Naive B cell (primary cell): Measurements from ENCODE around the gene SLC25A33. TPM values are rescaled to one million over a fixed set of nuclear protein-coding genes. Genes with fewer than 3 reads are reported as not detected.

ENCODE experiments used
- ATAC-seq, 2 donors: fragments of 150-1000 bp; cut with Tn5 transposase; 2 replicates each; pipeline ENCODE4 v1.10.0; 2021; ENCODE audit warnings: low read depth in 2 of 2, mild to moderate bottlenecking in 2 of 2, moderate library complexity in 2 of 2
- DNase-seq: peaks from one replicate; pipeline ENCODE4 v3.0.0; 2022
- H3K27ac Mint-ChIP-seq, 6 donors: one replicate each; pipeline ENCODE4 v1.8.0; 2020 to 2022; ENCODE audit warnings: mild to moderate bottlenecking in 6 of 6, mixed read lengths in 6 of 6, moderate library complexity in 5 of 6, inconsistent platforms in 2 of 6
- H3K27me3 Mint-ChIP-seq, 3 donors: one replicate each; pipeline ENCODE4 v1.8.0; 2021 to 2022; ENCODE audit warnings: mixed read lengths in 3 of 3, mild to moderate bottlenecking in 1 of 3
- H3K36me3 Mint-ChIP-seq, 2 donors: one replicate each; pipeline ENCODE4 v1.8.0; 2020 to 2022; ENCODE audit warnings: mixed read lengths in 2 of 2, inconsistent platforms in 1 of 2, mild to moderate bottlenecking in 1 of 2
- H3K4me1 Mint-ChIP-seq, 3 donors: one replicate each; pipeline ENCODE4 v1.8.0; 2020 to 2022; ENCODE audit warnings: mixed read lengths in 3 of 3, inconsistent platforms in 1 of 3, mild to moderate bottlenecking in 1 of 3, moderate library complexity in 1 of 3
- H3K4me3 Mint-ChIP-seq, 8 donors: one replicate each; pipeline ENCODE4 v1.8.0; 2020 to 2022; ENCODE audit warnings: mild to moderate bottlenecking in 8 of 8, mixed read lengths in 8 of 8, moderate library complexity in 8 of 8, inconsistent platforms in 2 of 8
- H3K9me3 Mint-ChIP-seq, 7 donors: one replicate each; pipeline ENCODE4 v1.8.0; 2020 to 2022; ENCODE audit warnings: mixed read lengths in 7 of 7, mild to moderate bottlenecking in 5 of 7, inconsistent platforms in 2 of 7, moderate library complexity in 1 of 7
- polyA plus RNA-seq, 6 donors: library from polyadenylated mRNA; unstranded; fragments of 300-500 nt; fragmentation: Illumina TruSeq; gene quantifications; one replicate each; pipeline ENCODE4 v1.2.3, GENCODE V29; 2021; ENCODE audit warnings: low read depth in 6 of 6

SLC25A33 gene
- polyA plus RNA-seq, 6 donors from 2014 or later, result 6.3 to 8.7 (median 8.1) TPM

DNA sequence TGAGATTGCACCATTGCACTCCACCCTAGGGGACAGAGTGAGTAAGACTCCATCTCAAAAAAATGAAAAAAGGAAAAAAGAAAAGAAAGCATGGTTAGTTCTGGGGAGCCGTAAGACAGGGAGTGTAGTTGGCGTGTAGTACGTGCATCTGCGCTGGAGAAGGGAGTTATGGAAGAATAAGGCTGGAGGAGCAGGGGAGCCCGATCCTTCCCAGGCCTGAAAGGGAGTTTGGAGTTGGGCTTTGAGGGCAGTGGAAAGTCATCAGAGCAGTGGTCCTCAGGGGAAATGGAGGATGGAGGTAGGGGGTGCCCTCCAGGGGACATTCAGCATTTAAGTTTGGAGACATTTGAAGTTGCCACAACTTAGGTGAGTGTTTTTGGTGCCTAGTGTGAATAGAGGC is 38.2 kb downstream of the SLC25A33 start:
- ATAC-seq (no peak), DNase-seq (no peak)
- peaks cover 0 to 8% of the 10 kb centered on the region in 2 donors for H3K36me3 Mint-ChIP-seq
- peaks cover 2 to 5% (median 4%) of the 10 kb centered on the region in 3 donors for H3K4me1 Mint-ChIP-seq
- H3K9me3 Mint-ChIP-seq, result no peaks in the 10 kb centered on the region
- no peak overlapping the region for H3K4me3 Mint-ChIP-seq
- H3K27me3 Mint-ChIP-seq, result no peaks in the 10 kb centered on the region
- peak overlapping the region in 2 of 6 donors; percentile 61 to 74 for H3K27ac Mint-ChIP-seq

DNA sequence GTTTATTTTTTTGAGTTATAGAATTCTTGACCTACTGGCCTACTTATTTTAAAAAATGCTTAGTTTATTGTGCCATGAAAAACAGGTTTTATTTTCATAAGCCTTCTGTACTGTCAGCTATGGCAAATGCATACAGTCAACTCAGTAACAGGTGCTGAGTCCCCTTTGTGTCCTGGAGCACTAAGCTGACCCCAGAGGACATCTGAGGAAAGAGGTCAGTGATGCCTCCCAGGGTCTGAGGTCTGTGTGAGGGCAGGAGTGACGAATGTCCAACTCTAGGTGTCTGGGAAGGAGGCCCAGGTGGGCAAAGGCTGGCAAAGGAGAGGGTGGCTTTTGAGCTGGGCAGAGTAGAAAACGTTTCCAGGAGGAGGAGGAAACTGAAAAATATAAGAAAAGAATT is 41.7 kb downstream of the SLC25A33 start:
- peaks cover 0 to 9% of the 10 kb centered on the region in 2 donors for H3K36me3 Mint-ChIP-seq

GRCh38 chr1:9586147-9586766 is 47.0 kb downstream of the SLC25A33 start:
- H3K27ac Mint-ChIP-seq, result no peak overlapping the region
- no peaks in the 10 kb centered on the region for H3K9me3 Mint-ChIP-seq
- H3K27me3 Mint-ChIP-seq, result no peaks in the 10 kb centered on the region
- ATAC-seq, result no peak
- H3K4me1 Mint-ChIP-seq, result peaks cover 17 to 29% (median 27%) of the 10 kb centered on the region in 3 donors
- DNase-seq, result no peak
- H3K4me3 Mint-ChIP-seq, result no peak overlapping the region
- H3K36me3 Mint-ChIP-seq, result peaks cover 0 to 4% of the 10 kb centered on the region in 2 donors

More for the DNA sequence above, 41.7 kb downstream of the SLC25A33 start:
- Mint-ChIP-seq H3K27me3 (no peaks in the 10 kb centered on the region), H3K27ac (peak overlapping the region in 3 of 6 donors; percentile 6 to 84 (median 24)), H3K4me1 (peaks cover 2 to 5% (median 4%) of the 10 kb centered on the region in 3 donors), H3K4me3 (peak overlapping the region in 1 of 8 donors; percentile 58), H3K9me3 (no peaks in the 10 kb centered on the region)
- DNase-seq (no peak), ATAC-seq (no peak)

GRCh38 chr1:9588551-9589143 is 49.4 kb downstream of the SLC25A33 start, which contains the start of gene TMEM201:
TMEM201 (plus strand) TSS chr1:9588911; CDS start chr1:9588931, 20 bp downstream.
- peak within 1 kb of the TSS; percentile 78 to 94 (median 90) for H3K4me3 Mint-ChIP-seq

DNA sequence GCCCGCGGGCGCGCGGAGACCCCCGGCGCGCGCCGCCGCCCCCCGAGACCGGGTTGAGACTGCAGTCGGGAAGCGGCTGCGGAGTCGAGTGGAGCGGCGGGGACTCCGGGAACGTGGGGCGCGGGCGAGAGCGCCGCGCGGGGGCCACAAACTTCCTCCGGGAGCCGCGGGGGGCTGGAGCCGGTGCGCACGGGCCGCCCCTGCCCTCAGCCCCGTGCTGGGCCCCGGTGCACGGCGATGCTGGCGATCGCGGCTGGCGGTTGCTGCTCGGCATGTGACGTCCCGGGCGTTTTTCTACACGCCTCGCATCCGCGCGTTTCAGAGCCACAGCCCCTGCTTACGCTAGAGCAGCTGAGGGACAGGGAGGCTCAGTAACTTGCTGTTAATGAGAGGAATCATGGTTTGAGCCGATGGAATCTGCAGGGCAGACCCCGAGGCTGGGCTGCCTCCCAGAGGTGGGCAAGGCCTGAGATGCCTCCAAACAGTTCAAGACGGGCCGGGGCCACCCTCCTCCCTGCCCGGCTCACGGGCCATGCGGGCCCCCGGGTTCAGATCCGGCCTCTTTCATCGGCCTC is 50.0 kb downstream of the SLC25A33 start:
- H3K27ac Mint-ChIP-seq, result peak overlapping the region in 5 of 6 donors; percentile 56 to 93 (median 59)
- peaks cover 32 to 55% (median 47%) of the 10 kb centered on the region in 3 donors for H3K4me1 Mint-ChIP-seq
- H3K4me3 Mint-ChIP-seq, result peak overlapping the region; percentile 78 to 94 (median 90)
- DNase-seq (peak; percentile 29), ATAC-seq (peak; percentile 20 to 25)
- H3K9me3 Mint-ChIP-seq, result no peaks in the 10 kb centered on the region
- H3K27me3 Mint-ChIP-seq, result no peaks in the 10 kb centered on the region
- H3K36me3 Mint-ChIP-seq, result no peaks in the 10 kb centered on the region

More at GRCh38 chr1:9588551-9589143, 49.4 kb downstream of the SLC25A33 start, which contains the start of gene TMEM201:
- H3K4me1 Mint-ChIP-seq, result peaks cover 32 to 52% (median 46%) of the 10 kb centered on the region in 3 donors
- DNase-seq, result peak; percentile 94
- no peaks in the 10 kb centered on the region for H3K36me3 Mint-ChIP-seq
- H3K27me3 Mint-ChIP-seq, result no peaks in the 10 kb centered on the region
- peak; percentile 88 to 89 for ATAC-seq
- H3K27ac Mint-ChIP-seq, result peak within 1 kb of the TSS in 5 of 6 donors; percentile 59 to 93 (median 87)
- H3K9me3 Mint-ChIP-seq, result no peaks in the 10 kb centered on the region

GRCh38 chr1:9589719-9590157 is 50.5 kb downstream of the SLC25A33 start:
- peak overlapping the region in 3 of 6 donors; percentile 59 to 93 (median 64) for H3K27ac Mint-ChIP-seq
- no peaks in the 10 kb centered on the region for H3K9me3 Mint-ChIP-seq
- H3K4me1 Mint-ChIP-seq, result peaks cover 32 to 55% (median 47%) of the 10 kb centered on the region in 3 donors
- ATAC-seq (no peak), DNase-seq (no peak)
- no peaks in the 10 kb centered on the region for H3K27me3 Mint-ChIP-seq
- H3K36me3 Mint-ChIP-seq, result no peaks in the 10 kb centered on the region
- H3K4me3 Mint-ChIP-seq, result peak overlapping the region; percentile 78 to 94 (median 90)

- no peaks in the 10 kb centered on the region for H3K9me3 Mint-ChIP-seq
- ATAC-seq (no peak), DNase-seq (no peak)
- H3K4me1 Mint-ChIP-seq, result peaks cover 32 to 55% (median 47%) of the 10 kb centered on the region in 3 donors
- peak overlapping the region in 3 of 6 donors; percentile 39 to 77 (median 43) for H3K27ac Mint-ChIP-seq
- H3K4me3 Mint-ChIP-seq, result peak overlapping the region; percentile 78 to 94 (median 89)
- H3K27me3 Mint-ChIP-seq, result no peaks in the 10 kb centered on the region
- H3K36me3 Mint-ChIP-seq, result no peaks in the 10 kb centered on the region
Measured at GRCh38 chr1:9590201-9590600, 50.9 kb downstream of the SLC25A33 start.

DNA sequence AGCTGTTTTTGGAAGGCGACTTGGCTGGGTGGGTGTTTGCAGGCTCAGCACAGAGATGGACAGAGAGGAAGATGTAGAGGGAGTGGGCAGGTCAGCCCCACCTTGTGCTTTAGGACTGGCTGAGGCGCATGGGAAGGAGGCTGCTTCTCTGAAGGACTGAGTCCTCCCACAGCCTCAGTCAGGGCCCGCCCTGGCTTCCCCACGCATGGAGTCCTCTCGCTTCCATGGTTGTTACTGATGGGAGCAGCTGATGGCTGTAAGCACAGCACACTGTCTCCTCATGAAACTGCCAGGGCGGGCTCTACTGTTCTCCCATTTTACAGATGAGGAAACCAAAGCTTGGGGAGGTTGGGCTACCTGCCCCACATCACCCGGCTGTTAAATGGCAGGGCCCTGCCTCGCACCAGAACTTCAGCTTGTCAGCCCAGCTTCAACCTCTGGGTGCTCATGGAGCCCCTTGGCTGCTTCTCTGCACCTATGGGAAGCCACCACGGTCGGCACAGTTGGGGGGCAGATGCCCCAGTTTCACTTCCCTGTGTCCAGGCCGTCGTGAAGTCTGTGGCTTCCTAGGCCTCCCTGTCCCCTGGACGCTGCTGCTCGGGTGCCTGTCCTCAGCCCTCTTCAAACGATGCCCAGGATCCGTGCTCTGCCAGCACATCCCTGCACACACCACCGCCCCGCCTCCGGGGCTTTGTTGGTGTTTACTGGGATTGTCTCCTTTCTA is 51.8 kb downstream of the SLC25A33 start:
- Mint-ChIP-seq H3K4me1 (peaks cover 32 to 58% (median 47%) of the 10 kb centered on the region in 3 donors), H3K36me3 (no peaks in the 10 kb centered on the region), H3K27ac (peak overlapping the region in 3 of 6 donors; percentile 37 to 48 (median 39)), H3K9me3 (no peaks in the 10 kb centered on the region), H3K27me3 (no peaks in the 10 kb centered on the region), H3K4me3 (peak overlapping the region in 6 of 8 donors; percentile 43 to 91 (median 84))
- peak; percentile 32 for DNase-seq
- ATAC-seq, result no peak

GRCh38 chr1:9591669-9592509 is 52.6 kb downstream of the SLC25A33 start:
- ATAC-seq, result no peak
- Mint-ChIP-seq H3K4me3 (peak overlapping the region in 2 of 8 donors; percentile 50 to 91), H3K9me3 (no peaks in the 10 kb centered on the region), H3K4me1 (peaks cover 32 to 54% (median 47%) of the 10 kb centered on the region in 3 donors), H3K27me3 (no peaks in the 10 kb centered on the region), H3K27ac (peak overlapping the region in 1 of 6 donors; percentile 10), H3K36me3 (no peaks in the 10 kb centered on the region)
- no peak for DNase-seq

DNA sequence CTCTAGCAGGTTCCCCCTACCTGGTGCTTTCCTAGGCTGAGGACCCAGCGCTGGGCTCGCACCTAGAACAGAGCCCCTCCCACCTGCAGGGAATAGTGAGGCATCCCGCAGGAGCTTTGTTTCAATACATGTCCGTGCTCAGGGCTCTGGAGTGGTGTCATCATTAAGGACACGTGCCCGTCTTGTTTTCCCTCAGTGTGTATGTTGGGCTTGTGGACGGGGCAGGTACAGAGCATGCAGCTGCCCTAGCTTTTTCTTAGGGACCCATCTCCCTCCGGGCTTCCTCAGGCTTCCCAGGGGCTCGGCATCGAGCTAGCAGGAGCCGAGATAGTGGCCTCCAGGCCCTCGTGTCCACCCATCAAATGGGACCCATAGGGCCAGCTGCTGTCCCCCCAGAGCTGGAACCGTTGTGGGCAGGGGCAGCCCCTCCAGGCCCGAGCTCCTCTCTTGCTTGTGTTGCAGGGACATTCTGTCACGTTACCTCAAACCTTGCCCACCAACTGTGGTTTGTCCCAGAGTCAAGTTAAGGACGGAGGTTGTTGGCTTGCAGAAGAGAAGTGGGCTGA is 53.3 kb downstream of the SLC25A33 start:
- peak overlapping the region in 3 of 8 donors; percentile 9 to 91 (median 20) for H3K4me3 Mint-ChIP-seq
- H3K27ac Mint-ChIP-seq, result peak overlapping the region in 1 of 6 donors; percentile 10
- no peak for DNase-seq
- no peaks in the 10 kb centered on the region for H3K9me3 Mint-ChIP-seq
- H3K4me1 Mint-ChIP-seq, result peaks cover 31 to 54% (median 47%) of the 10 kb centered on the region in 3 donors
- H3K27me3 Mint-ChIP-seq, result no peaks in the 10 kb centered on the region
- H3K36me3 Mint-ChIP-seq, result no peaks in the 10 kb centered on the region
- ATAC-seq, result no peak

GRCh38 chr1:9593147-9593491 is 53.9 kb downstream of the SLC25A33 start:
- no peaks in the 10 kb centered on the region for H3K9me3 Mint-ChIP-seq

More at GRCh38 chr1:9593147-9593491, 53.9 kb downstream of the SLC25A33 start:
- Mint-ChIP-seq H3K4me3 (peak overlapping the region in 3 of 8 donors; percentile 3 to 42 (median 20)), H3K27me3 (no peaks in the 10 kb centered on the region), H3K36me3 (no peaks in the 10 kb centered on the region), H3K4me1 (peaks cover 28 to 48% (median 43%) of the 10 kb centered on the region in 3 donors), H3K27ac (peak overlapping the region in 2 of 6 donors; percentile 25 to 62)
- ATAC-seq (no peak), DNase-seq (no peak)
